NB4 (cell line): ENCODE results near the gene ZFP92.

Experiments used
- DNase-seq: peaks from one replicate; pipeline ENCODE4 v3.0.0; 2010; ENCODE audit warnings: low read depth
- H3K4me3 ChIP-seq: one replicate; pipeline ENCODE4 v1.5.1; 2011; ENCODE audit warnings: mild to moderate bottlenecking, low read depth, low read length, moderate library complexity
- CTCF ChIP-seq: IDR thresholded peaks from one replicate; pipeline ENCODE4 v1.5.1; 2012; ENCODE audit warnings: low read depth, low read length
- MAX ChIP-seq: IDR thresholded peaks from 2 replicates; pipeline ENCODE4 v1.6.1; 2011; ENCODE audit warnings: low read depth, low read length
- MYC ChIP-seq: IDR thresholded peaks from 2 replicates; pipeline ENCODE4 v1.6.1; 2011; ENCODE audit warnings: low read depth, low read length
- POLR2A ChIP-seq: IDR thresholded peaks from 2 replicates; pipeline ENCODE4 v1.6.1; 2011; ENCODE audit warnings: mild to moderate bottlenecking; ENCODE audit not compliant: insufficient read length; ENCODE audit errors: extremely low read depth

The ZFP92 gene

GRCh38 chrX:153370293-153371055, 40.8 kb upstream of the ZFP92 start:
- DNase-seq, result no peak
- TF ChIP-seq POLR2A (no peak), CTCF (no peak), MAX (no peak), MYC (no peak)
- H3K4me3 ChIP-seq, result no peak overlapping the region

- no peak overlapping the region for H3K4me3 ChIP-seq
- TF ChIP-seq POLR2A (no peak), MAX (no peak), MYC (no peak), CTCF (no peak)
- no peak for DNase-seq
These were observed 40.0 kb upstream of the ZFP92 start for GRCh38 chrX:153371256-153371655.

- no peak overlapping the region for H3K4me3 ChIP-seq
- DNase-seq, result no peak
These were observed 38.3 kb upstream of the ZFP92 start for GRCh38 chrX:153372949-153373348.

GRCh38 chrX:153374426-153374825, 36.8 kb upstream of the ZFP92 start:
- no peak for DNase-seq
- H3K4me3 ChIP-seq, result no peak overlapping the region
- no peak for TF ChIP-seq MYC
- TF ChIP-seq CTCF, result no peak
- no peak for TF ChIP-seq MAX
- no peak for TF ChIP-seq POLR2A

More at GRCh38 chrX:153372949-153373348, 38.3 kb upstream of the ZFP92 start:
- TF ChIP-seq CTCF (no peak), MYC (no peak), POLR2A (no peak), MAX (no peak)

GRCh38 chrX:153375571-153375970, 35.7 kb upstream of the ZFP92 start:
- TF ChIP-seq POLR2A (no peak), MYC (no peak), CTCF (no peak), MAX (no peak)
- no peak overlapping the region for H3K4me3 ChIP-seq
- DNase-seq, result no peak

- DNase-seq, result no peak
- TF ChIP-seq CTCF (no peak), MYC (no peak), POLR2A (no peak), MAX (no peak)
These were observed 33.5 kb upstream of the ZFP92 start for GRCh38 chrX:153377727-153378126.

More at GRCh38 chrX:153377727-153378126, 33.5 kb upstream of the ZFP92 start:
- no peak overlapping the region for H3K4me3 ChIP-seq
